GM18511 (cell line): ENCODE measurements around the gene PAPLN.
"Not testable (repeated sequence)": the region's sequence is repeated elsewhere in the genome, so short reads cannot be mapped to it uniquely, and the experiment has no call there.

ENCODE experiments used
- ATAC-seq: cut with Tn5 transposase; IDR thresholded peaks from one replicate; pipeline ENCODE4 v1.9.1; 2021; ENCODE audit warnings: mild to moderate bottlenecking, moderate library complexity; ENCODE audit not compliant: unreplicated experiment

PAPLN gene

DNA sequence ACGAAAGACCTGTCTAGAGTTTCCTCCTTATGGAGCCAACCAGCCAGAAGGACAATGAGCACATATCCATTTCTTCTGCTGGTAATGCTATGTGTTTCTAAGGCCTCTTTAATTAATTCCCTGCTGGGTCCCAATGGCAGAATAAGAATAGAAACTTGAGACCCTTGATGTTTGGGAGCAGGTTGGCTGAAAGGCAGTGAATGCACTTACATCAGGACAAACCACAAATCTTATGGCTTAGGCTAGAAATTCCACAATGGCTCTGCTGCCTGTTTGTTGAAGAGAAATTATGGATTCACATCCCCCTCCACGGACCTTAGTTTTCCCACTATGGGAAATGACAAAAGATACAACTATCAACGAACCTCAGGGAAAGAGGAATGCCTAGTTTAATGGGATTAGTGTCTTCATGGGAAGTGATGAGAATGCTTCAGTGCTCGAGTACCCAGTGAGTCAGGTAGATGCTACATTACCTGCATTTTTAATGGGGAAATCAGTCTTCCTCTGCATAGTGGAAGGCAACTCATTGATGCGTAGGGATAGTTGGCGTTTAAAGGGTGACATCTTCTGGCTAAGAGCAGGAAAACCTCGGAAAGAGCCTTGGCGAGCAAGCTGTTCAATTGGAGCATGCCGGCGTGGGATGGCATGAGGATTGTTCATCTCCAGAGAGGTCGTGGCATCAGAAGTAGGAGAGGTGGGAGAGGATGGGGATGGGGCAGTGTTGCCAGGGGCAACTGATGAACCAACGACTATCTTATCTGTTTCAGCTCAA, 46.5 kb downstream of the PAPLN start:
- ATAC-seq = no peak

GRCh38 chr14:73285979-73286378, 48.7 kb downstream of the PAPLN start:
- ATAC-seq = no peak

DNA sequence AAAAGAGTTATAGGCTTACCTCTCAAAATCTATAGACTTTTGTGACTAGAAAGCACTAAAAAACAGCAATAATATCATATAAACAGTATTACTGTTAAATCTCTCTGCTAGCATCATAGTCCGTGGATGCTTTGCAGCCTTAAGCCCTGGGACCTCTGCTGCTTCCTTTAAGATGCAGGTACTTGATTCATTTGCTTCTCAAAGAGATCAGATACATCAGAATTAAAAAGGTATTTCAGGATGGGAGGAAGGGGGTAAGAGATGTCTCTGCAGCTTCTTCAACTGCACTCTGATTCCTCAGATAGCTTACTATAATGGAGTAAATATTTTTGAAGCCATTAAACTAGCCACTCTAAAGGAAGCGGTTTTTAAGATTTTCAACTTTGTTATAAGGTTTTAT, 49.3 kb downstream of the PAPLN start:
- no peak for ATAC-seq

DNA sequence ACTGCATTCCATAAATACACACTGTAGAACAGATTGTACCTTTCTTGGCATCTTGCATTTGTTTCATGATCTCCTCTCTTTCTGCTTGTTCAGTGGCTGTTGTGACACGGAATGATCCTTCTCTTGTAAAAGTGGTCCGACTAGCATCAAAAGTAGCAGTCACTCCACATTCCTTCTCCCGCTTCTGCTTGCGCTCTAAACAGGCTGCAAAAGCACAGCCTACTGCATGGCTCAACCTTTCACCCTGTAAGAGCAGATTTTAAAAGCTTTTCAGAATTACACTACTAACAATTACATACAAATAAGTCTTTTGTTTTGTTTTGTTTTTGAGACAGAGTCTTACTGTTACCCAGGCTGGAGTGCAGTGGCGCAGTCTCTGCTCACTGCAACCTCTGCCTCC, 49.8 kb downstream of the PAPLN start:
- no peak for ATAC-seq

- no peak for ATAC-seq
Measured at GRCh38 chr14:73289308-73289707, 52.0 kb downstream of the PAPLN start.

DNA sequence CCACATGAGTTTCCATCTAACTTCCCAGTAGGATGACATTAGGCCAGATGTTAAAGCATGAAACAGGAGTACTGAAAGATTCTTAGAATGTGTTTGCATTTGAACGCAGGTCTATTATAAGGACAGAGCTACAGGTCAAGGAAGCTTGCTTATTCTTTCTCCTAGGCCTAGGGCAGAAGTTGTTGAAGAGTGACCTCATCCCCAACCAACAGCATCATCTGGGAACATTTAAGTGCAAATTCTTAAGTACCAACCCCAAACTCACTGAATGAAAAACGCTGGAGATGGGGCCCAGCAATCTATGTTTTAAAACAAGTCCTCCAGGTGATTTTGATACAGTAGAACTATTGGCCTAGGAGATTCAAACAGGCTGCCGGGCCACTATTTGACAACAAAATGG, 52.4 kb downstream of the PAPLN start:
- ATAC-seq = no peak

GRCh38 chr14:73290279-73290678, 53.0 kb downstream of the PAPLN start:
- peak; percentile 76 for ATAC-seq

DNA sequence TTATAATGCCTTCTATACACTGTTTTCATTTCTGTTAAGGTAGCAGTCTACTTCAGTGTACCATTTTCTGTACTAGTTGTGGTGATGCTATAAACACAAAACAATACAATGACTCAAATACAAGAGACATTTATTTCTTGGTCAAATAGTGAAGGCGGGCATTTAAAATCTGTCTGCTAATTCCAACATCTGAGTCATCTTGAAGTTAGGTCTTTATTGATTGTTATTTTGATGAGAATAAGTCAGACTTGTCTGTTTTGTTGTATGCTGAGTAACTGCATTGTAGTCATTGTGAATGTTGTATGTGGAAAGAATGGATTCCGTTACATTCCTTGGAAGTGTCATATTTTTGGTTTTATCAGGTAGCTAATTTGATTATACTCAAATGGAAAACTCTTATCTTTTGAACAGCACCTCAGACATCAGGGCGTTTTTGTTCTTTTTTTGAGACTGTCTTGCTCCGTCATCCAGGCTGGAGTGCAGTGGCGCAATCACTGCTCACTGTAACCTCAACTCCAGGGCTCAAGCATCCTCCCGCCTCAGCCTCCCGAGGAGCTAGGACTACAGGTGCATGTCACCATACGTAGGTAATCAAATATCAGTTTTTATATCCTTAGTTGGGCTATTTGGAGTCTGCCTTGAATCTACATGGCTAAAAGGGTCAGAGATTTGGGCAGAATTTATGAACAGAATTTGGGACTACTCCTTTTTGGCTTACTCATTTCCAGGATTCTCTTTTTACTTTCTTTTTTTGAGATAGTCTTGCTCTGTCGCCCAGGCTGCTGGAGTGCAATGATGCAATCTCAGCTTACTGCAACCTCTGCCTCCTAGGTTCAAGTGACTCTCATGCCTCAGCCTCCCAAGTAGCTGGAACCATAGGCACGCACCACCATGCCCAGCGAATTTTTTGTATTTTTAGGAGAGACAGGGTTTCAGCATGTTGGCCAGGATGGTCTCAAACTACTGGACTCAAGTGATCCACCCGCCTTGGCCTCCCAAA, 56.8 kb downstream of the PAPLN start:
- no peak for ATAC-seq

- ATAC-seq = no peak
Measured at GRCh38 chr14:73295198-73295796, 58.0 kb downstream of the PAPLN start.

- no peak for ATAC-seq
Measured at GRCh38 chr14:73305499-73305898, 68.2 kb downstream of the PAPLN start.

DNA sequence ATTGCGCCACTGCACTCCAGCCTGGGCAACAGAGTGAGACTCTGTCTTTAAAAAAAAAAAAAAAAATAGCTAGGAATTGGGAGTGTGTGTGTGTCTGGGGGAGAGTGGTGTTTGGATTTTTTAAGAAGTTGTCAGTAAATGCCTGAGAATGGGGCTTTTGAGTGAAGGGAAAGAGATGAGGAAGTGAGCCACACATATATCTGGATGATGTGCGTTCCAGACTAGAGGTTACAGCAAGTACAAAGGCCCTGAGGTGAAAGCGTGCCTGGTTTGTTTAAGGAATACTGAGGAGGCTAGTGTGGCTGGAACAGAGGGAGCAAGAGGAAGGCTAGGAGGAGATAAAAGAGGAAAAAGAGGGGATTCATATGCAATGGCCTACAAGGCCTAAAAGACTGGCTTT, 70.0 kb downstream of the PAPLN start:
- no peak for ATAC-seq

- ATAC-seq = not testable (repeated sequence)
Measured at GRCh38 chr14:73309207-73309606, 71.9 kb downstream of the PAPLN start.

- ATAC-seq = no peak
Measured at GRCh38 chr14:73311708-73312030, 74.4 kb downstream of the PAPLN start.

DNA sequence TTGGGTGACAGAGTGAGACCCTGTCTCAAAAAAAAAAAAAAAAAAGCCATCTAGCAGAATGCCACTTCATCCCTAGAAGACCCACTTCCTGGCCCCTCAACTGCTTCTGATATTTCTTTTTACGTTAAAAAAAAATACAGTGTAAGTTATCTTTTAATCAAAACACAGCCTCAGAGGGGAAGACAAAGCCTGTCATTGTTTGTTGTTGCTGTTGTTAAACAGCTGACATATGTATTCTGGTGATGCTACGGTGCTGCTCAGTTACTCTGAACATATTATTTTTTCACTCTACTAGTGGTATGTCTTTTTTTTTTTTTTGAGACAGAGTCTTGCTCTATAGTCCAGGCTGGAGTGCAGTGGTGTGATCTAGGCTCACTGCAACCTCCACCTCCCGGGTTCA, 75.4 kb downstream of the PAPLN start:
- no peak for ATAC-seq

DNA sequence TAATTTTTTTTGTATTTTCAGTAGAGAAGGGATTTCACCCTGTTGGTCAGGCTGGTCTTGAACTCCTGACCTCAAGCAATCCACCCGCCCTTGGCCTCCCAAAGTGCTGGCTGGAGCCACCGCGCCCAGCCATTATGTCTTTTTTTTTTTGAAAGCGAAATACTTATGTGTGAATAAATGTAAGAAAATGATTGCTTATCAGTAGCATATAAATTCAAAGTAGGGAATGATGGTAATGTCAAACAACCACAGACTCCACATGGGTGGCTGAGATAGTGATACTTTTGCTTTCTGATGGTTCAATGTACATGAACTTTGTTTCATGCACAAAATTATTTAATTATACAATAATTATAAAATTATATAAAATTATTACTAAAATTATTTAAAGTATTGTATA, 75.8 kb downstream of the PAPLN start:
- ATAC-seq = no peak

GRCh38 chr14:73323896-73324399, 86.6 kb downstream of the PAPLN start:
- no peak for ATAC-seq
